Measurements from ENCODE around the gene PHC2.
A peak's percentile ranks its signal among the peaks of the same experiment; 100 is the strongest.

The PHC2 gene

DNA sequence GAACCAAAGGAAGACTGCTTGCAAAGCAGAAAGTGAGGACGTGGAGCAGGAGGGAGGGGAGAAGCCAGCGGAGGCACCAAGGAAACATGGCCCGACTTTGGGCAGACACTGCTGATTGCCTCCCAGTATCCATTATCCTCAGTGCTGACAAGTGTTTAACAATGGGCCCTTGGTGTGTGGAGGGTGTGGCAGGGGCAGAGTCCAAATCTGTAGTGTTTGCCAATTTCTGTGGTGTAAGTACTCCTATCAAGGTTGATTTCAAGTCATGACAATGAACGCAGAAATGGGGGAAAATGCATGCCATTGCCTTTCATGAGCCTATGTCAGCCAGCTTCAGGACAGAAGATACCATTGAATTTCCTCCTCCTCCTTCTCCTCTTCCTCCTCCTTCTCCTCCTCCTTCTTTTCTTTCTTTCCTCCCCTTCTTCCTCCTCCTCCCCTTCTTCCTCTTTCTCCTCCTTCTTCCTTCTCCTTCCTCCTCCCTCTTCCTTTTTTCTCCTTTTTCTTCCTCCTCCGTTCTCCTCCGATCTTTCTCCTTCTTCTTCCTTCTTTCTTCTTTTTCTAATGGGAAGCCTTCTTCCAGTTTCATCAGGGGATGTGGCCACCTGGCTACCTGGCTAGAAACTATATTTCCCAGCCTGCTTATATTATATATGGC lies 10.3 kb upstream of the PHC2 start:
- H3K27ac ChIP-seq = no peak overlapping the region
- in situ Hi-C loops (cut with HindIII; ENCODE audit: low pct_ligation_motif_present, low sequenced_read_pairs) = no loop called here
- TF ChIP-seq, protein P1, sequence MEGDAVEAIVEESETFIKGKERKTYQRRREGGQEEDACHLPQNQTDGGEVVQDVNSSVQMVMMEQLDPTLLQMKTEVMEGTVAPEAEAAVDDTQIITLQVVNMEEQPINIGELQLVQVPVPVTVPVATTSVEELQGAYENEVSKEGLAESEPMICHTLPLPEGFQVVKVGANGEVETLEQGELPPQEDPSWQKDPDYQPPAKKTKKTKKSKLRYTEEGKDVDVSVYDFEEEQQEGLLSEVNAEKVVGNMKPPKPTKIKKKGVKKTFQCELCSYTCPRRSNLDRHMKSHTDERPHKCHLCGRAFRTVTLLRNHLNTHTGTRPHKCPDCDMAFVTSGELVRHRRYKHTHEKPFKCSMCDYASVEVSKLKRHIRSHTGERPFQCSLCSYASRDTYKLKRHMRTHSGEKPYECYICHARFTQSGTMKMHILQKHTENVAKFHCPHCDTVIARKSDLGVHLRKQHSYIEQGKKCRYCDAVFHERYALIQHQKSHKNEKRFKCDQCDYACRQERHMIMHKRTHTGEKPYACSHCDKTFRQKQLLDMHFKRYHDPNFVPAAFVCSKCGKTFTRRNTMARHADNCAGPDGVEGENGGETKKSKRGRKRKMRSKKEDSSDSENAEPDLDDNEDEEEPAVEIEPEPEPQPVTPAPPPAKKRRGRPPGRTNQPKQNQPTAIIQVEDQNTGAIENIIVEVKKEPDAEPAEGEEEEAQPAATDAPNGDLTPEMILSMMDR (IDR thresholded peaks at IDR 0.05; ENCODE audit: low read depth, low read length, missing control alignments) = no peak

DNA sequence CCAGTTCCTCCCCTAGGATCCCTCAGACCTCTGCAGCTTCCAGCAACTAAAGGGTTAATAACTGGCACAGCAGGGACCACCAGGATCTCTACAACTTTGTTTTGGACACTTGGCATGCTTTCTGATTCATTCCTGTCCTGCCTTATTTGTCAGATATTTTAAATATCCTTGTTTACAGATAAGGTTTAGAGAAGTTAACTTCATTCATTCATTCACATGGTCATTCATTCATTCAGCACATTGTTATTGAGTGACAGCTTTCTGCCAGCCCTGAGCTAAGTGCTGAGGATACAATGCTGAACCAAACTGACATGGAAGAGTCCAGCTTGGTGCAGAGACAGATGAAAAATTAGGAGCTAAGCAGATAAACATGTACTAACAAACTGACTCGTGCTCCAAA lies 8.8 kb upstream of the PHC2 start:
- H3K36me3 ChIP-seq (replicated peaks) = no peaks in the 10 kb centered on the region
- no peak for DNase-seq
- in situ Hi-C loops (cut with HindIII; ENCODE audit: low pct_ligation_motif_present, low sequenced_read_pairs) = no loop called here
- TF ChIP-seq, protein P1 (IDR thresholded peaks at IDR 0.05; ENCODE audit: low read depth, low read length, missing control alignments) = no peak
- H3K4me3 ChIP-seq (ENCODE audit: low read depth, low read length) = no peak overlapping the region
- H3K27ac ChIP-seq = no peak overlapping the region
- no peaks in the 10 kb centered on the region for H3K27me3 ChIP-seq (replicated peaks)

More for the DNA sequence above, 10.3 kb upstream of the PHC2 start:
- Histone ChIP-seq H3K36me3 (replicated peaks) (no peaks in the 10 kb centered on the region), H3K27me3 (replicated peaks) (no peaks in the 10 kb centered on the region), H3K4me3 (ENCODE audit: low read depth, low read length) (no peak overlapping the region)
- DNase-seq = no peak

DNA sequence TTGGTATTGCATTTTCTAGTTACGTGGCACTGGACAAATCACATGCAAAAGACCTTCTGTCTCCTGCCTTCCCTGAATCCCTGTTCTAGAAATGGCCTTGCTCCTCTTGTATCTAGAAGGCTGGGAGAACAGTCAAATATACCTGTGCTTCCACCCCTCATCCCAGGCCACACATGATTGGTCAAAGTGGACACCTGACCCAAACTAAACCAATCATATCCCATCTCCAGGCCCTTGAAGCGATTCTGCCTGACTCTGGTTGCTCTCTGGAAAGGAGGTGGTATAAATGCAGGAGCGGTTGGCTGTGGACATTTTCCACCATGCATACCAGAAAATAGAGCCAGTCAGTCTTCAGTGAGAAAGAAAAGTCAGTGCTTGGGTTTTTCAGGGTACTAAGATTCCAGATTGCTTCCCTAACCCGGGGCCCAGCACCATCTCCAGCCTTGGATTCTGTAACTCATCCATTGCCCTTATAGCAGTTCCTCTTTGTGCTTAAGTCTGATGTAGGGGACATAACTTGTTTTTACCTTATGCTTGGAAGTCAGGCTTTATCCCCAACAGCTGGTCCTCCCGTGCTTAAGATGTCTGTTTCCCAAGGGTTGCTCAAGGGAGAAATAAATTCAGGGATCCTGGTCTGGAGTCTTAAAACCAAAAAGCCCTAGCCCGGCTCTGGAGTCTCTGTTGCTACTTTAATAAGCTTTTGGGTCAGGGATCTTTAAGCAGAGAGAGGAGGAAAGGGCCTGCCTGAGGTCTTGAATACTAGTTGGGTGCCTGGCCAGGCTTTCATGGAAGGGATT lies 7.7 kb upstream of the PHC2 start:
- Histone ChIP-seq H3K36me3 (replicated peaks) (no peaks in the 10 kb centered on the region), H3K27me3 (replicated peaks) (no peaks in the 10 kb centered on the region), H3K4me3 (ENCODE audit: low read depth, low read length) (no peak overlapping the region), H3K27ac (no peak overlapping the region)
- no peak for DNase-seq
- in situ Hi-C loops (cut with HindIII; ENCODE audit: low pct_ligation_motif_present, low sequenced_read_pairs) = no loop called here
- TF ChIP-seq, protein P1 (IDR thresholded peaks at IDR 0.05; ENCODE audit: low read depth, low read length, missing control alignments) = no peak

DNA sequence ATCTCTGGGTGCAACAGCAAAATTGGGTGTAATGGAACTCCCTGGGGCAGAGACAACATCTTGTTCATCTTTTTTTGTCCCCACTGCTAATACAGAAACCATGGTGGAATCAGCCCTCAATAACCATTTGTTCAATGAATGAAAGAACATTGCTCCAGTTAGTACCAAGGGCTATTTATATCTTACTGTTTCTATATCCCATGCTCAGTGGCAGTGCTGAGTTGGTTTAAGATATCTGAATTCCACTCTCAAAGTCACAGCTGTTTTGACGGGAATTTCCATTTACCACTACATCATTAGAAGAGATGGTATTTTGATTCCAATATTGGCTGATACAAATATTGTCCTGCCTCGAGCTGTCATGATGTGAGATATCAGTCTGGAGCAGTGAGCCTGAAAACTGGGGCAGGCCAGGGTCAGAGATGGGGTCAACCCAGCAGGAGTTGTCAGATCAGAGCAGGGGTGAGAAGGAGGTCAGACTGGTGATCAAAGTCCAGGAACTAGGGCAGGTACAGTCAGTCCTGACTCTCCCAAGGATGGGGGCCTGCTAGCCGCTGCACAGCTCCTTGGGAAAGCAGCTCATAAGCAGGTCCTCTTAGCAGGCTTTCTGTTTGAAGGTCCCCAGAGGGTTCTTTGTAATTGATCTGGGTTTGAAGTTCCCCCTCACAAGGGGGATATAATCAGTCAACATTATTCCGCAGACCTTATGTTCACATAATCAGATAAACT lies 5.8 kb upstream of the PHC2 start:
- Histone ChIP-seq H3K27me3 (replicated peaks) (no peaks in the 10 kb centered on the region), H3K4me3 (ENCODE audit: low read depth, low read length) (no peak overlapping the region), H3K36me3 (replicated peaks) (no peaks in the 10 kb centered on the region), H3K27ac (no peak overlapping the region)
- no peak for DNase-seq
- TF ChIP-seq, protein P1 (IDR thresholded peaks at IDR 0.05; ENCODE audit: low read depth, low read length, missing control alignments) = no peak
- in situ Hi-C loops (cut with HindIII; ENCODE audit: low pct_ligation_motif_present, low sequenced_read_pairs) = no loop called here

DNA sequence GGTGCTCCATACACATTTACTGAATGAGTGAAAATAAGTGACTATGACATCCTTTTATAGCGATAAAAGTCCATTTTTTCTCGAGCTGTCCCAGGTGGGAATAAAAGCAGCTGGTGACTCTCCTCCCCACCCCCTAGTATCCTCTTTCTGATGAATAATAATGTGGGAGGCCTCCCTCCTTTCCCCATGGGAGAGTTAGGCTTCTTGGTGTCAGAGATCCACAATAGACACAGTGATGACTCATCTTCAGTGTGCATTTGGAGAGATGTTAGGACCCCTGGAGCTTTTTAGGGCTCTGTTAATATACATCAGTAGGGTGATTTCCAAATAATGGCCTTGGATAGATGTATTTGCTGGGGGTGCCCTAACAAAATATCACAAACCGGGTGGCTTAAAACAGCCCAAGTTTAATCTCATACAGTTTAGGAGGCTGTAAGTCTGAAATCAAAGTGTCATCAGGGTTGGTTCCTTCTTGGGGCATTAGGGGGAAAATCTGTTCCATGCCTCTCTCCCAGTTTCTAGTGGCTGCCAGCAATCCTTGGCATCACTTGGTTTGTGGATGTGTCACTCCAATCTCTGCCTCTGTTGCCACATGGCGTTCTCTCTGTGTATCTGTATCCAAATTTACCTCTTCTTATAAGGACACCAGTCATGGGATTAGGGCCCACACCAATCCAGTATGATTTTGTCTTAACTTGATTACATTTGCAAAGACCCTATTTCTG lies 4.4 kb upstream of the PHC2 start:
- Histone ChIP-seq H3K36me3 (replicated peaks) (no peaks in the 10 kb centered on the region), H3K4me3 (ENCODE audit: low read depth, low read length) (no peak overlapping the region), H3K27me3 (replicated peaks) (no peaks in the 10 kb centered on the region), H3K27ac (peak overlapping the region; percentile 58)
- in situ Hi-C loops (cut with HindIII; ENCODE audit: low pct_ligation_motif_present, low sequenced_read_pairs) = no loop called here
- TF ChIP-seq, protein P1 (IDR thresholded peaks at IDR 0.05; ENCODE audit: low read depth, low read length, missing control alignments) = no peak
- peak; percentile 80 for DNase-seq

All from brain microvascular endothelial cell (primary cell).